Measurements from ENCODE around the gene CCDC7.

DNA sequence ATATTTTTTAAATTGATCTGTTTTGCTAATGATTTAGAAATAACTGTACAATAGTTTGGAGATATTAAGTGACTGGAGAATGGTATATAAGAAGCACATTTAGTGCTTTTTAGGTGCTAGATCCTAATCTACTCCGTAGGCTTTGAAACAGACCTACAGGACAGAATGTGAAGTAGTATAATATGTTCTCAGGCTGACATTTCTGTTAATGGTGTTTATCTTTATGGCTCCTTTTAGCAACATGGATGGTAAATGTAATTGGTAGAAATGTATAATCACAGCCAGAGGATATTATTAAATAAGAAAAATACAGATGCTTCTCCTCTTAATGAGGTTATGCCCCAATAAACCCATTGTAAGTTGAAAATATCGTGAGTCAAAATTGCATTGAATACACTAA is 30.6 kb upstream of the CCDC7 start:
- TF ChIP-seq, protein P1, sequence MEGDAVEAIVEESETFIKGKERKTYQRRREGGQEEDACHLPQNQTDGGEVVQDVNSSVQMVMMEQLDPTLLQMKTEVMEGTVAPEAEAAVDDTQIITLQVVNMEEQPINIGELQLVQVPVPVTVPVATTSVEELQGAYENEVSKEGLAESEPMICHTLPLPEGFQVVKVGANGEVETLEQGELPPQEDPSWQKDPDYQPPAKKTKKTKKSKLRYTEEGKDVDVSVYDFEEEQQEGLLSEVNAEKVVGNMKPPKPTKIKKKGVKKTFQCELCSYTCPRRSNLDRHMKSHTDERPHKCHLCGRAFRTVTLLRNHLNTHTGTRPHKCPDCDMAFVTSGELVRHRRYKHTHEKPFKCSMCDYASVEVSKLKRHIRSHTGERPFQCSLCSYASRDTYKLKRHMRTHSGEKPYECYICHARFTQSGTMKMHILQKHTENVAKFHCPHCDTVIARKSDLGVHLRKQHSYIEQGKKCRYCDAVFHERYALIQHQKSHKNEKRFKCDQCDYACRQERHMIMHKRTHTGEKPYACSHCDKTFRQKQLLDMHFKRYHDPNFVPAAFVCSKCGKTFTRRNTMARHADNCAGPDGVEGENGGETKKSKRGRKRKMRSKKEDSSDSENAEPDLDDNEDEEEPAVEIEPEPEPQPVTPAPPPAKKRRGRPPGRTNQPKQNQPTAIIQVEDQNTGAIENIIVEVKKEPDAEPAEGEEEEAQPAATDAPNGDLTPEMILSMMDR (IDR thresholded peaks at IDR 0.05) = no peak
- no peak for TF ChIP-seq POLR2A (IDR thresholded peaks at IDR 0.05)
